COLO829 (cell line): ENCODE results near the gene SCYGR6.

Source experiments
- DNase-seq: peaks from one replicate; pipeline ENCODE4 v3.0.0; 2012; ENCODE audit warnings: low spot score

SCYGR6 gene

GRCh38 chr2:227713291-227713690, 11.3 kb downstream of the SCYGR6 start:
- DNase-seq: no peak

DNA sequence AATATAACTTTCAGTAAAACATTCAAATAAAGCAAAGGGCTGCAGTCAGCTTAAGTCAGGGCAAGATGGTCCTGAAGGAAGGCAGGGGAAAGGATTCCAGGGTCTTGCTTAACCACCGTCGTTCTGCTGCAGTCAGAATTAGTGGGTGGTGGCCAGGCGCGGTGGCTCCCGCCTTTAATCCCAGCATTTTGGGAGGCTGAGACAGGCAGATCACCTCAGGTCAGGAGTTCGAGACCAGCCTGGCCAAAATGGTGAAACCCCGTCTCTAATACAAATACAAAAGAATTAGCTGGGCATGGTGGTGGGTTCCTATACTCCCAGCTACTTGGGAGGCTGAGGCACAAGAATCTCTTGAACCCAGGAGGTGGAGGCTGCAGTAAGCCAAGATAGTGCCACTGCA, 13.6 kb downstream of the SCYGR6 start:
- no peak for DNase-seq

GRCh38 chr2:227707390-227707789, 17.2 kb downstream of the SCYGR6 start:
- no peak for DNase-seq

DNA sequence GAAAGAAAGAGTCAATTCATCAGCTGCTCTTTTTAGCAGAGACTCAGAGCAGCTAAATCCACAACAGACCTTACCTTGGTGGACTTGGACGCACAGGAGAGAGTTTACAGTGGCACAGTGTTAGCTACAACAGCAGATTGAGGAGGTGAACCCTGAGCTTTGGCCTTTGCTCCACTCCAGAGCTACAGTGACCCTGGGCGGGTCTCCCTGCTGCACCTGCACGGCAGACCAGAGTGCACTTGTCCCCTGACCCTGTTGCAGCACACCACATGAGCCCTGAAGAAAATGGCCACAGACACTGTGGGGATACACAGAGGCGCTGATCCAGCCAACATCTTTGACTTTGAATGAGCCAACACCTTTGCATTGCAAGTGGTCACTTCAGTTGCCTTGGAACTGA, 17.7 kb downstream of the SCYGR6 start:
- DNase-seq: no peak

DNA sequence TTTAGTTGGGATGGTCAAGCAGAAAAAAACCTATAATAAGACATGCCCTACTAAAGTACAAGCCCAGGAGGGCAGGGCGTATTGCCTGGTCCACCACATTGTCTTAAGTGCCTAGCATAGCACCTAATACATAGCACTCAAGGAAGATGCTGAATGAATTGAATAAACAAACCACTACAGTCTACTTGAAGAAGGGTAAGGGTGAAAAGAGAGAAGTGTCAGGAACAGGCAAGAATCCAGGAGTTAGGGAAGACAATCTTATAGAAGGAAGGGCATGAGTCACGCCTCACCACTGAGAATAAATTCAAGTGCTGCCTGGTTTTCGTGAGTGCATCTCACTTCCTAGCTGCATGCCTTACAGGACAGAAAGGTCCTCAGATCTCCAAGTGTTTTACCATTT, 20.6 kb downstream of the SCYGR6 start:
- DNase-seq: no peak

DNA sequence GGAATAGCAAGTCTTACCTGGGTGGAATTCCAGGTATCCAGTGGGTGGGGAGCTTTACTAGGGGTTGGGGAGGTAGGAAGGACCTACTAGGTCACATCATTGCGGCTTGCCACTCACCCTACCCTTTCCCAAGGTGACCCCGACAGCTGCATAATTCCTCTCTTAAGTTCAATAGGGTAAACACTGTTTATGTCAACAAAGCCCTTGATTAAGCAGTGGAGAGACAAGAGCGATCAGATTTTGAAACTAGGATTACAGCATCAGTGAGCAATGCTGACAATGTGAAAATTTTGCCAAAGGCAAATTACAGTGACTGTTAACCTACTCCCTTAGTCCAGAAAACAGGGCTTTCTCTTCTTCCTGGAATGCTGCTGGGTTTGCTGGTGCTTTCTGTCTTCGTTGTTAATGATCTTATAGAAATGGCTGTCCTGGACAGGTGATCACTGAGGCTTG, 21.3 kb downstream of the SCYGR6 start:
- no peak for DNase-seq

GRCh38 chr2:227701556-227701955, 23.0 kb downstream of the SCYGR6 start:
- no peak for DNase-seq

DNA sequence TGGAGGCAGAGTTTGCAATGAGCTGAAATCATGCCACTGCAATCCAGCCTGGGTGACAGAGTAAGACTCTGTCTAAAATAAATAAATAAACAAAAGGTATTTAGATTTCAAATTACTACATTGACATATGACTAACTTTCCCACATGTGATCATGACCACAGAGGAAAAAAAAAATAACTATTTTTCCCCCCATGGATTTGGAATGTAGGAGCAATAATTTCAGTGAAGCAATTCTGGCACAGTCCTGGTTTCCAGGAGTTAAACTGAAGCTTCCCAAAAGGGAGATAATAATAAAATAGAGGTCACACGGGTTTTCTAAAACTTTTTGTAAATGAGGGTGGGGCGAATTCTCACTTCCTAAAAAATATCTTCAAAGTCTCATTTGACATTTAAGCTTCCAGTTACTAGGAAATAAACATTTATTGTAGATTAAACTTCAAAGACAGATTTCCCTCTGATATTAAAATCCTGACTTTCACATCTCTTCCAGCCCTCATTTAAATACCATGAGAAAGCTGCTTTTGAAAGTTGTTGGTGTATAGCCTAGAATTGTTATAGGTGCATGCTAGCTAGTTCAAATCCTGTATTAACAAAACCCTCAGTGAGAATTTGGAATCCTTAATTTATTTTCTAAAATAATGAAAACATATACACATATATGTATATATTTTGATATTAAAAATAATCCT, 27.4 kb downstream of the SCYGR6 start:
- no peak for DNase-seq

GRCh38 chr2:227687189-227687588, 37.4 kb downstream of the SCYGR6 start:
- DNase-seq: no peak

GRCh38 chr2:227684258-227684657, 40.3 kb downstream of the SCYGR6 start:
- DNase-seq: no peak

DNA sequence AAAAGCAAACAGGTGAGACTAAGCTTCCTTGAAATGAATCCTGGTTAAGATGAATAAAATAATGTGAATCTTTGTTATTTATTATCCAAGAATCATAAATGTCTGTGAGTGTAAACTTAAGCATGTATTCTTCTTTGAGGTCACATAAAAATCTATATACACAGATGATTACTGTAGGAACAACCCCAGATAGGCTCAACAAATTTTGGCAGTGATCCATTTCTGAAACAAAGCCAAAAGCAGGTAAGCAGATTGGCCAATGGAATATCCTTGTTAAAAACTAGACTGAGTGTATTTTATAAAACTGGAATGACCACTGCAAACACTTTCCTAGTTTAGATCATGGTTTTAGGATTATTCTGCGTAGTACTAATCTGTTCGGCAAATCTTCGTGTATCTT, 46.6 kb downstream of the SCYGR6 start:
- DNase-seq: no peak

DNA sequence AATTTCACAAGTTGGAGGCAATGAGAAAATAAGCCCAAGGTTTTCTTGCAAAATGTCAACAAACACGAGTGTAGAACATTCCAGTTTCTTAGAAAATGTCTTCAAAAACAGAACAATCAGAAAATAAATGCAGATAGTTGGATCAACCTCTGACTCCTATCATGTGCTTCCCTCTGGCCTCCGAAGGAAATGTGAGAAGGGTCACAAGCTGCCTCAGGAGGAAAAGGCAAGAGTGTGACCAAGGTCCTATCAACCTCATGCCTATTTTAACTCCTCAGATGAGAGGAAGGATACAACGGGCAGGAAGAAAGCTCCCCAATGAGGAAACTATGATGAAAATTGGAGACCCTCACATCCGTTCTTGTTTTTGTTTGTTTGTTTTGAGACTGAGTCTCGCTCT, 50.1 kb downstream of the SCYGR6 start:
- no peak for DNase-seq
